ENCODE data around the gene VIPAS39. TPM values are rescaled to one million over a fixed set of nuclear protein-coding genes. Genes with fewer than 3 reads are reported as not detected.

The VIPAS39 gene
- total and polyA plus RNA-seq, 2 of the 13 experiments (the other 11 are each of a cell fraction or from before 2014, with no cell fraction given): 13.3 to 21.5 TPM

- no peak for TF ChIP-seq ZMAT3 (CRISPR knock-in tag; conservative IDR thresholded peaks at IDR 0.05)
- no peak for TF ChIP-seq TFE3 (CRISPR knock-in tag; IDR thresholded peaks at IDR 0.05)
- TF ChIP-seq ZNF577 (CRISPR knock-in tag; IDR thresholded peaks at IDR 0.05; ENCODE audit: borderline replicate concordance, low read depth): no peak
- TF ChIP-seq ZFP36L1 (CRISPR knock-in tag; IDR thresholded peaks at IDR 0.05): no peak
- TF ChIP-seq CENPBD1 (CRISPR knock-in tag; IDR thresholded peaks at IDR 0.05; ENCODE audit: borderline replicate concordance, low read depth): no peak
- no peak for TF ChIP-seq ZNF225 (CRISPR knock-in tag; IDR thresholded peaks at IDR 0.05)
- TF ChIP-seq ARID2 (CRISPR knock-in tag; IDR thresholded peaks at IDR 0.05; ENCODE audit: borderline replicate concordance): no peak
- TF ChIP-seq ZXDC (CRISPR knock-in tag; IDR thresholded peaks at IDR 0.05): no peak
- TF ChIP-seq ZBTB46 (CRISPR knock-in tag; IDR thresholded peaks at IDR 0.05; ENCODE audit: borderline replicate concordance): no peak
- TF ChIP-seq ZFP82 (CRISPR knock-in tag; IDR thresholded peaks at IDR 0.05; ENCODE audit: borderline replicate concordance): no peak
- TF ChIP-seq MBD4 (IDR thresholded peaks at IDR 0.05; ENCODE audit: borderline replicate concordance, low read length): no peak
- no peak for TF ChIP-seq ZBTB39 (CRISPR knock-in tag; IDR thresholded peaks at IDR 0.05)
- TF ChIP-seq KLF12 (CRISPR knock-in tag; IDR thresholded peaks at IDR 0.05; ENCODE audit: borderline replicate concordance): peak; percentile 52; the same call in 1 of the 2 replicates
- TF ChIP-seq ZSCAN30 (CRISPR knock-in tag; IDR thresholded peaks at IDR 0.05): no peak
- no peak; the same call in 1 of the 2 replicates for TF ChIP-seq HOXA5 (CRISPR knock-in tag; IDR thresholded peaks at IDR 0.05)
- no peak for TF ChIP-seq ATF6 (CRISPR knock-in tag; conservative IDR thresholded peaks at IDR 0.05)
- TF ChIP-seq PHF5A (CRISPR knock-in tag; IDR thresholded peaks at IDR 0.05; ENCODE audit: low read depth, unreplicated experiment): no peak
- TF ChIP-seq SP4 (CRISPR knock-in tag; IDR thresholded peaks at IDR 0.05): no peak
These were observed 80.5 kb downstream of the VIPAS39 start, which contains the start of the genes SAMD15 and TMED8 (continued) for GRCh38 chr14:77376771-77377501.
